CD14-positive monocyte (primary cell): Measurements from ENCODE around the gene ILDR1. TPM values are rescaled to one million over a fixed set of nuclear protein-coding genes. Genes with fewer than 3 reads are reported as not detected.

Source experiments
- DNase-seq, 3 donors: peaks; one replicate each; pipeline ENCODE4 v3.0.0-alpha.2; 2011 to 2022
- H2AFZ ChIP-seq: 2 replicates; pipeline ENCODE4 v1.6.0; 2012; ENCODE audit warnings: mild to moderate bottlenecking, low read depth, low read length, inconsistent platforms; ENCODE audit not compliant: insufficient read depth, poor library complexity, severe bottlenecking
- H3K27ac ChIP-seq, 2 donors: 1 replicate in 1 of 2; 2 replicates in 1 of 2; pipeline ENCODE4 v1.5.1; 2012 to 2013; ENCODE audit warnings: low read length in 2 of 2, control low read depth in 1 of 2, inconsistent platforms in 1 of 2, low read depth in 1 of 2, mild to moderate bottlenecking in 1 of 2
- H3K27me3 ChIP-seq, 2 donors: one replicate each; pipeline versions ENCODE4 v1.6.0 to v1.6.1; 2011 to 2013; ENCODE audit warnings: low read length in 2 of 2; ENCODE audit not compliant: control insufficient read depth in 2 of 2, insufficient read depth in 2 of 2
- H3K36me3 ChIP-seq, 2 donors: replicated peaks in 1 of 2; 1 replicate in 1 of 2; 2 replicates in 1 of 2; pipeline versions ENCODE4 v1.5.1 to v1.6.1; 2012 to 2013; ENCODE audit warnings: low read length in 2 of 2, control low read depth in 1 of 2, inconsistent platforms in 1 of 2, mild to moderate bottlenecking in 1 of 2; ENCODE audit not compliant: insufficient read depth in 2 of 2, control insufficient read depth in 1 of 2
- H3K4me1 ChIP-seq, 2 donors: 1 replicate in 1 of 2; 2 replicates in 1 of 2; pipeline versions ENCODE4 v1.5.1 to v1.6.1; 2012 to 2013; ENCODE audit warnings: low read length in 2 of 2, control low read depth in 1 of 2, inconsistent platforms in 1 of 2, mild to moderate bottlenecking in 1 of 2, moderate library complexity in 1 of 2; ENCODE audit not compliant: insufficient read depth in 2 of 2, control insufficient read depth in 1 of 2
- H3K4me2 ChIP-seq: replicated peaks from 2 replicates; pipeline ENCODE3; 2012; ENCODE audit warnings: low read length, moderate library complexity, mild to moderate bottlenecking; ENCODE audit not compliant: poor library complexity, severe bottlenecking; ENCODE audit errors: extremely low read depth
- H3K4me3 ChIP-seq, 3 experiments: fragments of 200-600 bp in 1 of 3; sonication (generic) in 1 of 3; replicated peaks in 1 of 3; 1 replicate in 2 of 3; 2 replicates in 1 of 3; pipeline ENCODE4 v1.5.1; 2011 to 2013; ENCODE audit warnings: low read length in 3 of 3, mild to moderate bottlenecking in 3 of 3, control low read depth in 2 of 3, low read depth in 2 of 3, inconsistent platforms in 1 of 3, moderate library complexity in 1 of 3
- H3K79me2 ChIP-seq: 2 replicates; pipeline ENCODE4 v1.6.0; 2012; ENCODE audit warnings: mild to moderate bottlenecking, control low read depth, inconsistent platforms, low read length, moderate library complexity; ENCODE audit not compliant: insufficient read depth
- H3K9ac ChIP-seq: 2 replicates; pipeline ENCODE4 v1.6.0; 2017; ENCODE audit warnings: low read length, mild to moderate bottlenecking; ENCODE audit not compliant: insufficient read depth, poor library complexity, severe bottlenecking
- H3K9me3 ChIP-seq, 2 donors: replicated peaks in 1 of 2; 1 replicate in 1 of 2; 2 replicates in 1 of 2; pipeline versions ENCODE4 v1.5.1 to v1.6.1; 2012 to 2013; ENCODE audit warnings: low read length in 2 of 2, control low read depth in 1 of 2; ENCODE audit not compliant: control insufficient read depth in 1 of 2, insufficient read depth in 1 of 2
- H4K20me1 ChIP-seq: 2 replicates; pipeline ENCODE4 v1.6.0; 2012; ENCODE audit warnings: mild to moderate bottlenecking, low read length, control low read depth, moderate library complexity; ENCODE audit not compliant: insufficient read depth
- H3K27ac Mint-ChIP-seq, 7 donors: one replicate each; pipeline ENCODE4 v1.8.0; 2020; ENCODE audit warnings: mild to moderate bottlenecking in 7 of 7, mixed read lengths in 7 of 7, moderate library complexity in 6 of 7, inconsistent platforms in 2 of 7
- H3K27me3 Mint-ChIP-seq, 3 donors: one replicate each; pipeline ENCODE4 v1.8.0; 2021 to 2022; ENCODE audit warnings: low read depth in 3 of 3, mild to moderate bottlenecking in 3 of 3, mixed read lengths in 3 of 3, moderate library complexity in 3 of 3, inconsistent platforms in 1 of 3
- H3K36me3 Mint-ChIP-seq, 2 donors: one replicate each; pipeline ENCODE4 v1.8.0; 2020; ENCODE audit warnings: mixed read lengths in 2 of 2, inconsistent platforms in 1 of 2, mild to moderate bottlenecking in 1 of 2
- H3K4me1 Mint-ChIP-seq: one replicate; pipeline ENCODE4 v1.8.0; 2020; ENCODE audit warnings: mild to moderate bottlenecking, mixed read lengths
- H3K4me3 Mint-ChIP-seq, 2 donors: one replicate each; pipeline ENCODE4 v1.8.0; 2020; ENCODE audit warnings: mild to moderate bottlenecking in 2 of 2, mixed read lengths in 2 of 2, moderate library complexity in 1 of 2
- H3K9me3 Mint-ChIP-seq, 7 donors: one replicate each; pipeline ENCODE4 v1.8.0; 2020 to 2022; ENCODE audit warnings: mixed read lengths in 7 of 7, mild to moderate bottlenecking in 6 of 7, moderate library complexity in 6 of 7, inconsistent platforms in 2 of 7
- WGBS: methylation state at CpG from one replicate; pipeline ENCODE4 v1.1.5; 2013; ENCODE audit warnings: missing lambda C conversion rate; ENCODE audit not compliant: insufficient coverage; 5-methylcytosine and 5-hydroxymethylcytosine counted together
- intact Hi-C, 2 donors: fragments of 100-400 bp; cut with micrococcal nuclease; formaldehyde crosslinking; loops; one replicate each; pipeline versions ENCODE4 v1.15.0 to v1.15.1; 2023
- polyA plus RNA-seq, 3 donors: library from polyadenylated mRNA; depleted of rRNA in 1 of 3; unstranded in 2 of 3; stranded (reverse) in 1 of 3; fragments of 300-500 nt in 2 of 3; fragments of >200 nt in 1 of 3; fragmentation: Illumina TruSeq in 2 of 3; gene quantifications; 1 replicate in 2 of 3; 2 replicates in 1 of 3; pipeline ENCODE4 v1.2.3, GENCODE V29; 2012 to 2021
- TF ChIP-seq, protein P1 (sequence below): fragments of 200-600 bp; IDR thresholded peaks from one replicate; pipeline ENCODE4 v1.8.0; 2022; ENCODE audit warnings: antibody characterized with exemption, mild to moderate bottlenecking

Gene ILDR1
- polyA plus RNA-seq, 3 donors: 0.12 to 0.28 (median 0.20) TPM

- Histone ChIP-seq H3K4me2 (peak overlapping the region; percentile 61), H3K79me2 (no peaks in the 10 kb centered on the region), H3K9ac (peak overlapping the region; percentile 42), H4K20me1 (no peaks in the 10 kb centered on the region), H3K36me3 (no peaks in the 10 kb centered on the region), H3K4me1 (peaks cover 67 to 76% of the 10 kb centered on the region in 2 donors), H3K27me3 (no peaks in the 10 kb centered on the region), H3K4me3 (peak overlapping the region in 1 of 3 experiments; percentile 43), H2AFZ (no peak overlapping the region), H3K27ac (peak overlapping the region; percentile 79 to 90), H3K9me3 (no peaks in the 10 kb centered on the region)
- Mint-ChIP-seq H3K27ac (peak overlapping the region; percentile 95 to 99 (median 98)), H3K4me3 (peak overlapping the region in 1 of 2 donors; percentile 65), H3K27me3 (peaks cover 0 to 5% (median 2%) of the 10 kb centered on the region in 3 donors), H3K36me3 (peaks cover 4% of the 10 kb centered on the region in 2 donors), H3K4me1 (peaks cover 75% of the 10 kb centered on the region), H3K9me3 (peaks cover 0 to 3% (median 0%) of the 10 kb centered on the region in 7 donors)
- intact Hi-C loops: loop anchor here (5.0 to 10.0 kb wide), 5 partner anchors 57 to 260 kb away; partner anchors contain the start of gene CD86 (in 2 of the 2)
- DNase-seq: peak in 2 of 3 donors; percentile 47 to 59
- WGBS: no CpG with 5 or more reads among the region's 2 CpGs
- TF ChIP-seq, protein P1, sequence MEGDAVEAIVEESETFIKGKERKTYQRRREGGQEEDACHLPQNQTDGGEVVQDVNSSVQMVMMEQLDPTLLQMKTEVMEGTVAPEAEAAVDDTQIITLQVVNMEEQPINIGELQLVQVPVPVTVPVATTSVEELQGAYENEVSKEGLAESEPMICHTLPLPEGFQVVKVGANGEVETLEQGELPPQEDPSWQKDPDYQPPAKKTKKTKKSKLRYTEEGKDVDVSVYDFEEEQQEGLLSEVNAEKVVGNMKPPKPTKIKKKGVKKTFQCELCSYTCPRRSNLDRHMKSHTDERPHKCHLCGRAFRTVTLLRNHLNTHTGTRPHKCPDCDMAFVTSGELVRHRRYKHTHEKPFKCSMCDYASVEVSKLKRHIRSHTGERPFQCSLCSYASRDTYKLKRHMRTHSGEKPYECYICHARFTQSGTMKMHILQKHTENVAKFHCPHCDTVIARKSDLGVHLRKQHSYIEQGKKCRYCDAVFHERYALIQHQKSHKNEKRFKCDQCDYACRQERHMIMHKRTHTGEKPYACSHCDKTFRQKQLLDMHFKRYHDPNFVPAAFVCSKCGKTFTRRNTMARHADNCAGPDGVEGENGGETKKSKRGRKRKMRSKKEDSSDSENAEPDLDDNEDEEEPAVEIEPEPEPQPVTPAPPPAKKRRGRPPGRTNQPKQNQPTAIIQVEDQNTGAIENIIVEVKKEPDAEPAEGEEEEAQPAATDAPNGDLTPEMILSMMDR: no peak
Measured at GRCh38 chr3:121997372-121997771, 24.7 kb downstream of the ILDR1 start.

DNA sequence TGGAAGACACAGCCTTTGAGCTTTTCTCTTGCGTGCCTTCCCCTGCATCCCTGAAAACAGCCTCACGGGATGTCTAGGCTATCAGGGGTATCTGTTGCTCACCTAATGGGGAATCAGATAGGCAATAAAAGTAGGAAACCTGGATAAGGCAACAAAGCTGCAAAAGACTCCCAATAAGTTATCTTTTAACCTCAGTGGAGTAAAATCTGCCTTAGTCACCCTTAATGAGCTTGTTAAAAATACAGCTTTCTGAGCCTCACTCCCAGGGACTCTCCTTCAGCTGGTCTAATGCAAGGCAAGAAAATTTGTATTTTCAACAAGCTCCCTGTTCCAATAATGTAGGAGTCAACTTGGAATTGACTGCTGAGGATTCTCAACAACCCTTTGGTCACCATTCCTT, 25.6 kb downstream of the ILDR1 start:
- Histone ChIP-seq H3K36me3 (no peaks in the 10 kb centered on the region), H3K79me2 (no peaks in the 10 kb centered on the region), H3K4me1 (peaks cover 71 to 79% of the 10 kb centered on the region in 2 donors), H2AFZ (no peak overlapping the region), H3K9ac (no peak overlapping the region), H3K9me3 (no peaks in the 10 kb centered on the region), H3K4me3 (peak overlapping the region in 1 of 3 experiments; percentile 19), H3K27ac (peak overlapping the region in 1 of 2 donors; percentile 91), H4K20me1 (no peaks in the 10 kb centered on the region), H3K4me2 (no peak overlapping the region), H3K27me3 (no peaks in the 10 kb centered on the region)
- Mint-ChIP-seq H3K4me3 (no peak overlapping the region), H3K27ac (peak overlapping the region; percentile 97 to 99 (median 98)), H3K27me3 (peaks cover 0 to 5% (median 2%) of the 10 kb centered on the region in 3 donors), H3K36me3 (peaks cover 4% of the 10 kb centered on the region in 2 donors), H3K9me3 (peaks cover 0 to 3% (median 0%) of the 10 kb centered on the region in 7 donors), H3K4me1 (peaks cover 80% of the 10 kb centered on the region)
- no peak for DNase-seq
- 70% methylated on average over 2 of the region's 2 CpGs for WGBS
- TF ChIP-seq, protein P1: no peak
- intact Hi-C loops: loop anchor here (5.0 to 10.0 kb wide), 5 partner anchors 58 to 261 kb away; partner anchors contain the start of gene CD86 (in 2 of the 2)
